GM23338 (cell line): ENCODE measurements around the gene GADL1. TPM values are rescaled to one million over a fixed set of nuclear protein-coding genes. Genes with fewer than 3 reads are reported as not detected.

Experiments
- ATAC-seq: fragments of 200-7000 bp; cut with Tn5 transposase; 3 replicates; pipeline ENCODE4 v1.9.1; 2020
- DNase-seq: peaks from one replicate; pipeline ENCODE4 v3.0.0-alpha.2; 2015; ENCODE audit warnings: low spot score
- H2AFZ ChIP-seq: fragments of 200-600 bp; sonication (generic); 2 replicates; pipeline ENCODE4 v1.8.0; 2016; ENCODE audit warnings: antibody characterized with exemption, mild to moderate bottlenecking, moderate library complexity
- H3F3A ChIP-seq: fragments of 200-600 bp; sonication (generic); replicated peaks from 2 replicates; pipeline ENCODE4 v1.8.0; 2017; ENCODE audit warnings: antibody characterized with exemption, mixed run types, low read depth
- H3K27ac ChIP-seq: fragments of 200-600 bp; sonication (generic); 2 replicates; pipeline ENCODE4 v1.6.1; 2016; ENCODE audit warnings: low read depth
- H3K27me3 ChIP-seq: fragments of 200-600 bp; sonication (generic); 2 replicates; pipeline ENCODE4 v1.8.0; 2016; ENCODE audit warnings: mild to moderate bottlenecking, mixed run types, moderate library complexity; ENCODE audit not compliant: insufficient read depth
- H3K36me3 ChIP-seq: fragments of 200-600 bp; sonication (generic); 2 replicates; pipeline ENCODE4 v1.8.0; 2016; ENCODE audit warnings: mild to moderate bottlenecking; ENCODE audit not compliant: insufficient read depth
- H3K4me1 ChIP-seq: fragments of 200-600 bp; sonication (generic); 2 replicates; pipeline ENCODE4 v1.8.0; 2016; ENCODE audit warnings: mild to moderate bottlenecking, moderate library complexity; ENCODE audit not compliant: insufficient read depth
- H3K4me2 ChIP-seq: fragments of 200-600 bp; sonication (generic); 2 replicates; pipeline ENCODE4 v1.7.1; 2017; ENCODE audit warnings: mixed run types
- H3K4me3 ChIP-seq: fragments of 200-600 bp; sonication (generic); 2 replicates; pipeline ENCODE4 v1.6.1; 2016; ENCODE audit warnings: mixed run types
- H3K79me2 ChIP-seq: fragments of 200-600 bp; sonication (generic); replicated peaks from 2 replicates; pipeline ENCODE4 v1.8.0; 2017; ENCODE audit warnings: mild to moderate bottlenecking; ENCODE audit not compliant: insufficient read depth
- H3K9me2 ChIP-seq: fragments of 200-600 bp; sonication (generic); 2 replicates; pipeline ENCODE4 v1.8.0; 2017; ENCODE audit not compliant: insufficient read depth
- H4K20me1 ChIP-seq: fragments of 200-600 bp; sonication (generic); replicated peaks from 2 replicates; pipeline ENCODE4 v1.8.0; 2017; ENCODE audit warnings: mild to moderate bottlenecking; ENCODE audit not compliant: insufficient read depth
- H3K27ac Mint-ChIP-seq: 2 replicates; pipeline ENCODE4 v1.8.0; 2020; ENCODE audit warnings: inconsistent platforms, mild to moderate bottlenecking, moderate library complexity, mixed read lengths
- H3K27me3 Mint-ChIP-seq: 3 replicates; pipeline ENCODE4 v1.8.0; 2022; ENCODE audit warnings: low read depth, mild to moderate bottlenecking, moderate library complexity, mixed read lengths, inconsistent platforms; ENCODE audit not compliant: insufficient read depth, poor library complexity
- H3K36me3 Mint-ChIP-seq: 3 replicates; pipeline ENCODE4 v1.8.0; 2021; ENCODE audit warnings: low read depth, mild to moderate bottlenecking, inconsistent platforms, moderate library complexity, mixed read lengths
- H3K4me1 Mint-ChIP-seq: 3 replicates; pipeline ENCODE4 v1.8.0; 2020; ENCODE audit warnings: mild to moderate bottlenecking, inconsistent platforms, mixed read lengths
- H3K4me3 Mint-ChIP-seq: 3 replicates; pipeline ENCODE4 v1.8.0; 2021; ENCODE audit warnings: moderate library complexity, mild to moderate bottlenecking, inconsistent platforms, mixed read lengths
- H3K9me3 Mint-ChIP-seq: 3 replicates; pipeline ENCODE4 v1.8.0; 2020; ENCODE audit warnings: moderate library complexity, mild to moderate bottlenecking, inconsistent platforms, mixed read lengths
- CREB1 ChIP-seq: fragments of 250-450 bp; sonication (Bioruptor Pico); IDR thresholded peaks from 2 replicates; pipeline ENCODE4 v1.5.0; 2020; ENCODE audit warnings: low read depth, mild to moderate bottlenecking, moderate library complexity
- CTCF ChIP-seq, 2 experiments: fragments of 200-600 bp in 1 of 2; sonication (generic) in 1 of 2; conservative IDR thresholded peaks; 2 replicates each; pipeline versions ENCODE4 v1.5.1 to v1.6.1; 2016 to 2017; ENCODE audit warnings: antibody characterized with exemption in 2 of 2, low read depth in 2 of 2, mild to moderate bottlenecking in 2 of 2, moderate library complexity in 1 of 2
- EZH2 ChIP-seq: fragments of 200-600 bp; sonication (generic); IDR thresholded peaks from one replicate; pipeline ENCODE4 v1.8.0; 2017; ENCODE audit warnings: antibody characterized with exemption, mild to moderate bottlenecking, low read depth; ENCODE audit not compliant: unreplicated experiment
- EZH2phosphoT487 ChIP-seq: fragments of 200-600 bp; sonication (generic); IDR thresholded peaks from one replicate; pipeline ENCODE4 v1.8.1; 2018; ENCODE audit warnings: antibody characterized with exemption; ENCODE audit not compliant: unreplicated experiment
- JUNB ChIP-seq: IDR thresholded peaks from one replicate; pipeline ENCODE4 v1.6.1; 2016; ENCODE audit warnings: antibody characterized with exemption; ENCODE audit not compliant: unreplicated experiment
- POLR2AphosphoS5 ChIP-seq: IDR thresholded peaks from 2 replicates; pipeline ENCODE4 v1.6.1; 2016; ENCODE audit warnings: antibody characterized with exemption, low read depth
- REST ChIP-seq: IDR thresholded peaks from one replicate; pipeline ENCODE4 v1.6.1; 2018; ENCODE audit warnings: antibody characterized with exemption; ENCODE audit not compliant: unreplicated experiment
- STAT1 ChIP-seq: IDR thresholded peaks from one replicate; pipeline ENCODE4 v1.6.1; 2016; ENCODE audit warnings: antibody characterized with exemption; ENCODE audit not compliant: unreplicated experiment
- ZNF114 ChIP-seq: fragments of 250-450 bp; sonication (Bioruptor Pico); IDR thresholded peaks from 2 replicates; pipeline ENCODE4 v1.5.0; 2020; ENCODE audit warnings: mild to moderate bottlenecking, moderate library complexity
- ZNF331 ChIP-seq: fragments of 250-450 bp; sonication (Bioruptor Pico); IDR thresholded peaks from 2 replicates; pipeline ENCODE4 v1.5.0; 2020; ENCODE audit warnings: low read depth, mild to moderate bottlenecking, moderate library complexity
- ZNF462 ChIP-seq: fragments of 250-450 bp; sonication (Bioruptor Pico); IDR thresholded peaks from 2 replicates; pipeline ENCODE4 v1.5.0; 2020; ENCODE audit warnings: mild to moderate bottlenecking, moderate library complexity
- polyA plus RNA-seq: library from polyadenylated mRNA; unstranded; fragments of >200 nt; fragmentation: Nextera tagmentation; extraction: Ambion mirVana; gene quantifications from 2 replicates; pipeline ENCODE4 v1.2.1, GENCODE V29; 2016
- total RNA-seq: library from RNA; depleted of rRNA; stranded (reverse); fragments of >200 nt; shearing (Covaris generic); gene quantifications from 2 replicates; pipeline ENCODE4 v1.2.3, GENCODE V29; 2014

Gene GADL1
- total and polyA plus RNA-seq, 2 experiments from 2014 or later, result 0.35 to 0.50 TPM

GRCh38 chr3:30752970-30753369 is 141.5 kb downstream of the GADL1 start (continued):
- TF ChIP-seq REST (no peak), CREB1 (CRISPR knock-in tag) (no peak)

GRCh38 chr3:30752491-30752890 is 142.0 kb downstream of the GADL1 start:
- Mint-ChIP-seq H3K27me3 (peaks cover 1% of the 10 kb centered on the region), H3K9me3 (no peaks in the 10 kb centered on the region), H3K27ac (no peak overlapping the region), H3K4me3 (no peak overlapping the region), H3K36me3 (no peaks in the 10 kb centered on the region), H3K4me1 (peaks cover 26% of the 10 kb centered on the region; the same call in 2 of the 3 replicates)
- no peaks in the 10 kb centered on the region for H3K27me3 ChIP-seq
- H3K27ac ChIP-seq, result no peak overlapping the region
- H3K4me2 ChIP-seq, result no peak overlapping the region
- no peaks in the 10 kb centered on the region for H3F3A ChIP-seq
- no peaks in the 10 kb centered on the region for H3K79me2 ChIP-seq
- peaks cover 17% of the 10 kb centered on the region for H3K4me1 ChIP-seq
- no peaks in the 10 kb centered on the region for H3K9me2 ChIP-seq
- ATAC-seq (no peak), DNase-seq (no peak)
- H3K36me3 ChIP-seq, result no peaks in the 10 kb centered on the region
- H4K20me1 ChIP-seq, result no peaks in the 10 kb centered on the region
- no peak overlapping the region for H3K4me3 ChIP-seq
- no peak overlapping the region for H2AFZ ChIP-seq
- TF ChIP-seq JUNB, result no peak
- no peak for TF ChIP-seq ZNF462 (CRISPR knock-in tag)
- no peak for TF ChIP-seq STAT1
- TF ChIP-seq ZNF331 (CRISPR knock-in tag), result no peak
- no peak for TF ChIP-seq ZNF114 (CRISPR knock-in tag)
- TF ChIP-seq CTCF (conservative IDR thresholded peaks at IDR 0.05; ENCODE audit: low read depth in 2 of 2), result no peak
- TF ChIP-seq POLR2AphosphoS5, result no peak
- TF ChIP-seq EZH2, result no peak
- TF ChIP-seq EZH2phosphoT487, result no peak
